CD4-positive, alpha-beta memory T cell (primary cell): ENCODE measurements around the gene GSTT2B. TPM values are rescaled to one million over a fixed set of nuclear protein-coding genes. Genes with fewer than 3 reads are reported as not detected.
"Not testable (repeated sequence)": the region's sequence is repeated elsewhere in the genome, so short reads cannot be mapped to it uniquely, and the experiment has no call there.

ENCODE experiments used
- CTCF ChIA-PET: fragments of 350-600 bp; sonication (Branson Sonifier 250); formaldehyde crosslinking; loops from one replicate; lab custom pipeline; 2021; ENCODE audit warnings: inconsistent platforms; ENCODE audit not compliant: partially characterized antibody; lab: Charles Lee
- POLR2A ChIA-PET: fragments of 350-600 bp; sonication (Branson Sonifier 250); formaldehyde crosslinking; loops from one replicate; lab custom pipeline; 2021; ENCODE audit not compliant: partially characterized antibody; lab: Charles Lee
- DNase-seq, 5 donors: peaks; one replicate each; pipeline versions ENCODE4 v3.0.0 to v3.0.0-alpha.2; 2020 to 2022; ENCODE audit warnings: mixed read lengths in 1 of 5
- H3K27ac ChIP-seq: one replicate; pipeline ENCODE4 v1.7.0; 2013; ENCODE audit warnings: low read depth, low read length
- H3K27me3 ChIP-seq: 2 replicates; pipeline ENCODE4 v1.7.0; 2013; ENCODE audit warnings: mild to moderate bottlenecking, low read length, moderate library complexity; ENCODE audit not compliant: insufficient read depth
- H3K36me3 ChIP-seq: 2 replicates; pipeline ENCODE4 v1.7.0; 2013; ENCODE audit warnings: mild to moderate bottlenecking, low read length, moderate library complexity; ENCODE audit not compliant: insufficient read depth
- H3K4me1 ChIP-seq: 2 replicates; pipeline ENCODE4 v1.7.0; 2013; ENCODE audit warnings: mild to moderate bottlenecking, low read length, moderate library complexity; ENCODE audit not compliant: insufficient read depth
- H3K4me3 ChIP-seq, 2 donors: one replicate each; pipeline ENCODE4 v1.7.0; 2013; ENCODE audit warnings: low read length in 2 of 2, mild to moderate bottlenecking in 1 of 2
- H3K9me3 ChIP-seq, 2 donors: one replicate each; pipeline ENCODE4 v1.7.0; 2013; ENCODE audit warnings: low read length in 2 of 2, control low read depth in 1 of 2; ENCODE audit not compliant: control insufficient read depth in 1 of 2
- H3K27ac Mint-ChIP-seq, 7 donors: one replicate each; pipeline ENCODE4 v1.8.0; 2020 to 2021; ENCODE audit warnings: mixed read lengths in 7 of 7, mild to moderate bottlenecking in 6 of 7, inconsistent platforms in 3 of 7, moderate library complexity in 3 of 7
- H3K27me3 Mint-ChIP-seq, 2 donors: one replicate each; pipeline ENCODE4 v1.8.0; 2020 to 2021; ENCODE audit warnings: mixed read lengths in 2 of 2
- H3K36me3 Mint-ChIP-seq, 2 donors: one replicate each; pipeline ENCODE4 v1.8.0; 2020 to 2021; ENCODE audit warnings: mixed read lengths in 2 of 2, inconsistent platforms in 1 of 2, mild to moderate bottlenecking in 1 of 2
- H3K4me1 Mint-ChIP-seq, 4 donors: one replicate each; pipeline ENCODE4 v1.8.0; 2020 to 2021; ENCODE audit warnings: mixed read lengths in 4 of 4, mild to moderate bottlenecking in 1 of 4
- H3K4me3 Mint-ChIP-seq, 8 donors: one replicate each; pipeline ENCODE4 v1.8.0; 2020 to 2021; ENCODE audit warnings: mixed read lengths in 8 of 8, mild to moderate bottlenecking in 7 of 8, moderate library complexity in 6 of 8, inconsistent platforms in 3 of 8
- H3K9me3 Mint-ChIP-seq, 8 donors: one replicate each; pipeline ENCODE4 v1.8.0; 2020 to 2021; ENCODE audit warnings: mixed read lengths in 8 of 8, mild to moderate bottlenecking in 5 of 8, inconsistent platforms in 3 of 8, moderate library complexity in 1 of 8
- intact Hi-C: fragments of 100-400 bp; cut with micrococcal nuclease; formaldehyde crosslinking; loops from one replicate; pipeline ENCODE4 v1.15.1; 2023
- polyA plus RNA-seq, 2 donors: library from polyadenylated mRNA; unstranded; fragments of 300-500 nt; fragmentation: Illumina TruSeq; gene quantifications; one replicate each; pipeline ENCODE4 v1.2.3, GENCODE V29; 2021
- total RNA-seq, 2 experiments: library from RNA; stranded (reverse); gene quantifications; one replicate each; pipeline ENCODE4 v1.2.3, GENCODE V29; 2021

Gene GSTT2B
- total and polyA plus RNA-seq, 4 experiments from 2014 or later = not detected

DNA sequence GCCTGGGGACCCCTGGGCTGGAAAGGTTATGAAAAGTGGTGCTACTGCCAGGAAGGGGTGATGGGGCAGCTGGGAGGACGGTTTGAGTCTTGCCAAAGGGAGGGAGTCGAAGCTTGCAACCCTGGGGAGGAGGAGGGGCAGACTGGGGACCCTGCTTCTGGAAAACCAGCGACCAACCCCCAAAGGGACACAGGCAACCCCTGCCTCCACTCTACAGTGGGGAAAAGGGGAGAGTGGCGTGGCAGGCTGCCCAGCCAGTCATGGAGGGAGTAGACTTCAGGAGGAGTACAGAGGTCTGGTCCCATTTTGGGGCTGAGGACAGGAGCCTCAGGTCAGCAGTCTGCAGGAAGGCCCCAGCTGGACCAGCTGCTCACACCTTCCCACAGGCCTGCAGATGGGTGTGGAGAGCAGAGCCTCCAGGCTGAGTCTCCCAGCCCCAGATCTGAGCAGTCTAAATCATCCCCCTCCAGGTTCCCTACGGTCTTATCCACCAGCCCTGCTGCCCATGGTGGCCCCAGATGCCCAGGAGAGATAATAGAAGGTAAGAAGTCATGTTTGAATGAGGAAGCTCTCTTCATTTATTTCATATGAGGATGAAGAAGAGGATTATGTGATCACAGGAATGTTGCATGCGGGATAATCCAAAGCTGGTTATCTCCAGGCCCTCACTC lies 10.0 kb upstream of the GSTT2B start:
- Mint-ChIP-seq H3K27ac (peak overlapping the region in 3 of 7 donors; percentile 13 to 35 (median 33)), H3K4me1 (peaks cover 7 to 29% (median 20%) of the 10 kb centered on the region in 4 donors)
- no peak for DNase-seq

DNA sequence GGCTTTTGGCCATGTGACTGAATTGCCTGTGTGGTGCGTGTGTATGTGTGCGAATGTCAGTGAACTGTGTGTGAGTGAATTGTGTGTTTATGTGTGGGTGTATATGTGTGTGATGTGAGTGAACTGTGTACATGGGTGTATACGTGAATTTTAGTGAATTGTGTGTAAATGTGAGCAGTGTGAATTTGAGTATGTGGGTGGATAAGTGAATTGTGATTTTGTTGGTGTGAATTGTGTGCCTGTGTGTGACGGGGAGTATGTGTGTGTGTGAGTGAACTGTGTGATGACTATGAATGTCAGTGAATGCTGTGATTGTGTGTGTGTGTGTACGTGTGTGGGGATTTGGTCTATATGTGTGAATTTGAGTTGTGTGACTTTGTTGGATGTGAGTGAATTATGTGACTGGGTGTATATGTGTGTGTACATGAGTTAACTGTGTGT lies 9.2 kb upstream of the GSTT2B start:
- no peak for DNase-seq
- peak overlapping the region in 4 of 7 donors; percentile 4 to 40 (median 20) for H3K27ac Mint-ChIP-seq
- no peaks in the 10 kb centered on the region for H3K9me3 ChIP-seq
- no peaks in the 10 kb centered on the region for H3K9me3 Mint-ChIP-seq
- H3K4me1 Mint-ChIP-seq = peaks cover 7 to 29% (median 20%) of the 10 kb centered on the region in 4 donors
- peaks cover 16% of the 10 kb centered on the region for H3K4me1 ChIP-seq
- no peak overlapping the region for H3K4me3 ChIP-seq
- H3K27me3 Mint-ChIP-seq = no peaks in the 10 kb centered on the region
- H3K36me3 ChIP-seq = peaks cover 26% of the 10 kb centered on the region
- no peak overlapping the region for H3K27ac ChIP-seq
- no peaks in the 10 kb centered on the region for H3K27me3 ChIP-seq
- peaks cover 18 to 29% of the 10 kb centered on the region in 2 donors for H3K36me3 Mint-ChIP-seq
- POLR2A ChIA-PET = interaction anchor here (1.4 kb wide), 1 partner anchor 57 kb away, joined by 3 read pairs; no protein-coding TSS in a partner anchor
- CTCF ChIA-PET = no interaction called here
- peak overlapping the region in 7 of 8 donors; percentile 0 to 59 (median 4) for H3K4me3 Mint-ChIP-seq
- intact Hi-C loops = loop anchor here (10.0 kb wide), 1 partner anchor 55 kb away; no protein-coding TSS in a partner anchor

More for the DNA sequence above, 10.0 kb upstream of the GSTT2B start:
- no peaks in the 10 kb centered on the region for H3K27me3 ChIP-seq
- peak overlapping the region in 3 of 8 donors; percentile 0 to 43 (median 26) for H3K4me3 Mint-ChIP-seq
- peaks cover 26% of the 10 kb centered on the region for H3K36me3 ChIP-seq
- no peaks in the 10 kb centered on the region for H3K27me3 Mint-ChIP-seq
- peaks cover 18 to 29% of the 10 kb centered on the region in 2 donors for H3K36me3 Mint-ChIP-seq
- no peaks in the 10 kb centered on the region for H3K9me3 ChIP-seq
- intact Hi-C loops = loop anchor here (10.0 kb wide), 1 partner anchor 56 kb away; no protein-coding TSS in a partner anchor
- H3K27ac ChIP-seq = no peak overlapping the region
- ChIA-PET CTCF (interaction anchor here (0.6 kb wide), 1 partner anchor 46 kb away, joined by 4 read pairs; no protein-coding TSS in a partner anchor), POLR2A (interaction anchor here (0.6 to 1.4 kb wide), 3 partner anchors 57 to 493 kb away, joined by 3 read pairs; no protein-coding TSS in a partner anchor)
- peaks cover 16% of the 10 kb centered on the region for H3K4me1 ChIP-seq
- H3K9me3 Mint-ChIP-seq = no peaks in the 10 kb centered on the region
- no peak overlapping the region for H3K4me3 ChIP-seq

DNA sequence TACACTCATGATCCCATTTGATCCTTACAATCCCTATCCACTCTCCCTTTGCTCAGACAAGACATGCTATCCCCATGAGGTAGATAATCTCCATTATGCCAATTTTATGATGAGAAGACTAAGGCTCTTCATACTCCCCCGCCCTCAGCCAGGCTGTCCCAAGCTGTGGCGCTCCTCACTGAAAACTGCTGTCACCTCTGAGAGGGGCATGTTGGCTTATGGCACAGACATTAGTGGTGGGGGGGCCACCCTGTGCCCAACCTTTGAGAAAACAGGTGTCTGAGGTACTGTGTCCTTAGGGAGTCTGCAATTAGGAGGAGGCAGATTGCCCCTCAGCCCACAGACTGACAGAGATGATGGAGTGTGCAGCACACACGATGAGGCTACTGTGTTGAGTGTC lies 8.1 kb upstream of the GSTT2B start:
- H3K36me3 ChIP-seq = peaks cover 26% of the 10 kb centered on the region
- peaks cover 18 to 29% of the 10 kb centered on the region in 2 donors for H3K36me3 Mint-ChIP-seq
- no peak for DNase-seq
- ChIA-PET POLR2A (no interaction called here), CTCF (no interaction called here)
- H3K27ac ChIP-seq = no peak overlapping the region
- H3K4me1 Mint-ChIP-seq = peaks cover 7 to 29% (median 20%) of the 10 kb centered on the region in 4 donors
- no peaks in the 10 kb centered on the region for H3K27me3 Mint-ChIP-seq
- peak overlapping the region in 2 of 8 donors; percentile 39 to 66 for H3K4me3 Mint-ChIP-seq
- no peaks in the 10 kb centered on the region for H3K9me3 Mint-ChIP-seq
- H3K4me1 ChIP-seq = peaks cover 16% of the 10 kb centered on the region
- no peak overlapping the region for H3K4me3 ChIP-seq
- intact Hi-C loops = no loop called here
- H3K9me3 ChIP-seq = no peaks in the 10 kb centered on the region
- H3K27me3 ChIP-seq = no peaks in the 10 kb centered on the region
- peak overlapping the region in 2 of 7 donors; percentile 70 to 78 for H3K27ac Mint-ChIP-seq

DNA sequence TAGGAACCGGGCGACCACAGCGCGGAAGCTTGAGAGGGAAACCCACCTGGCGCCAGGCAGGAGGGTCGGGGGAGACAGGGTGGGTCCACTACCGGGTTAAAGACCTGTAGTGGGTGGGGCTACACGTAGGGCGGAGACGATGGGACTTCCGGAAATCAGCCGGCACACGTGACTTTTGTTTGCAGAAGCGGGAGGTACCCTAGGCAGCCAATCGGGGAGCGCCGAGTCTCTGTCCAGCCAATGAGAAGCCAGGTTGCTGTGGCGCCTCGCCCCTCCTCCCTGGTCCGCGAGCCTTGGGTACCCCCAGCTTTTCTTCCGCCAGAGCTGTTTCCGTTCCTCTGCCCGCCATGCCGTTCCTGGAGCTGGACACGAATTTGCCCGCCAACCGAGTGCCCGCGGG lies 5.6 kb upstream of the GSTT2B start, which contains the start of gene DDTL:
Gene DDTL, plus strand, starts transcription at position 321 of the 400 bp plus-strand sequence. Its CDS starts 27 bp downstream, at position 348.
- H3K27me3 ChIP-seq, H3K4me3 Mint-ChIP-seq, H3K9me3 Mint-ChIP-seq, POLR2A ChIA-PET, DNase-seq, H3K27ac ChIP-seq, H3K27me3 Mint-ChIP-seq, H3K9me3 ChIP-seq, H3K4me3 ChIP-seq, H3K27ac Mint-ChIP-seq, CTCF ChIA-PET, intact Hi-C loops: not testable (repeated sequence)
- peaks cover 14 to 24% of the 10 kb centered on the region in 2 donors for H3K36me3 Mint-ChIP-seq
- peaks cover 7 to 24% (median 18%) of the 10 kb centered on the region in 4 donors for H3K4me1 Mint-ChIP-seq
- Histone ChIP-seq H3K36me3 (peaks cover 22% of the 10 kb centered on the region), H3K4me1 (peaks cover 12% of the 10 kb centered on the region)

DNA sequence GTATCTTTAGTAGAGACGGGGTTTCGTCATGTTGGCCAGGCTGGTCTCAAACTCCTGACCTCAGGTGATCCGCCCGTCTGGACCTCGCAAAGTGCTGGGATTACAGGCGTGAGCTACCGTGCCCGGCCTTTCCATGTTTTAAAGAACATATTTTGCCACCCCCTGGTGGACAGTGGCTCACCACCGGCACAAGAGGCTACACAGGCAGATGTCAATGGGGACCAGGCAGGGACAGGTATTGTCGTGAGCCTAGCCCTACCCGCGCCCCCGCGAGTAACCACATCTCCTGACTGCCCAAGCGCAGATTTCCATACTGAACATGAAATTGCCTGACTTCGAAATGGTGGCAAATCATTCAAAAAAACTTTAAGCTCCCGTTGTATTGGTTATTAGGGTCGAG lies 5.1 kb upstream of the GSTT2B start:
- CTCF ChIA-PET, DNase-seq, intact Hi-C loops, H3K27me3 ChIP-seq, H3K4me3 Mint-ChIP-seq, H3K27ac Mint-ChIP-seq, H3K9me3 ChIP-seq, H3K27ac ChIP-seq, H3K4me3 ChIP-seq, H3K4me1 ChIP-seq, H3K9me3 Mint-ChIP-seq, POLR2A ChIA-PET, H3K27me3 Mint-ChIP-seq: not testable (repeated sequence)
- peaks cover 11 to 20% of the 10 kb centered on the region in 2 donors for H3K36me3 Mint-ChIP-seq
- peaks cover 7 to 19% (median 14%) of the 10 kb centered on the region in 4 donors for H3K4me1 Mint-ChIP-seq
- peaks cover 17% of the 10 kb centered on the region for H3K36me3 ChIP-seq

DNA sequence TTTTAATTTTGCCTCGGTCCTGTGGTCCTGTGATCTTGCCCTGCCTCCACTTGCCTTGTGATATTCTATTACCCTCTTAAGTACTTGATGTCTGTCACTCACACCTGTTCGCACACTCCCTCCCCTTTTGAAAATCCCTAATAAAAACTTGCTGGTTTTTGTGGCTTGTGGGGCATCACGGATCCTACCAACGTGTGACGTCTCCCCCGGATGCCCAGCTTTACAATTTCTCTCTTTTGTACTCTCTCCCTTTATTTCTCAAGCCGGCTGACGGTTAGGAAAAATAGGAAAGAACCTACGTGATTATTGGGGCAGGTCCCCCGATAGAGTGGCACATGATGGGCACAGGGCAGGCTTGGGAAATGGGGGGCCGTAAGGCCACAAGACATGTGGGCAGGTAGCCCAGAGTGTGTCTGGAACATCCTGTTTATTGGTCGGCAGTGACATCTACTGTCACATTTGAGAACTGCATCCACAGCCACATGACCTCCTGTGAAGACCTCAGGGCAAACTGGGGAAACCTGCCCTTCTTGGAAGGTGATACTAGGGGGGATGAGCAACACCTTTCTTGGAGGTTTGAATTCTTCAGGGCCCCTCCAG lies 4.6 kb downstream of the GSTT2B start:
- CTCF ChIA-PET = interaction anchor here (0.6 kb wide), 1 partner anchor 92 kb away, joined by 3 read pairs; no protein-coding TSS in a partner anchor
- H3K9me3 Mint-ChIP-seq, H3K27me3 Mint-ChIP-seq, H3K4me1 ChIP-seq, H3K9me3 ChIP-seq, POLR2A ChIA-PET, H3K27me3 ChIP-seq, H3K4me3 Mint-ChIP-seq, H3K27ac ChIP-seq, H3K36me3 ChIP-seq, H3K36me3 Mint-ChIP-seq, H3K4me1 Mint-ChIP-seq, H3K4me3 ChIP-seq: not testable (repeated sequence)
- DNase-seq = peak; percentile 70 to 77 (median 73)
- H3K27ac Mint-ChIP-seq = peak overlapping the region in 2 of 7 donors; percentile 66 to 72
- intact Hi-C loops = loop anchor here (10.0 kb wide), 3 partner anchors 102 to 332 kb away; partner anchors contain the start of gene SLC2A11

DNA sequence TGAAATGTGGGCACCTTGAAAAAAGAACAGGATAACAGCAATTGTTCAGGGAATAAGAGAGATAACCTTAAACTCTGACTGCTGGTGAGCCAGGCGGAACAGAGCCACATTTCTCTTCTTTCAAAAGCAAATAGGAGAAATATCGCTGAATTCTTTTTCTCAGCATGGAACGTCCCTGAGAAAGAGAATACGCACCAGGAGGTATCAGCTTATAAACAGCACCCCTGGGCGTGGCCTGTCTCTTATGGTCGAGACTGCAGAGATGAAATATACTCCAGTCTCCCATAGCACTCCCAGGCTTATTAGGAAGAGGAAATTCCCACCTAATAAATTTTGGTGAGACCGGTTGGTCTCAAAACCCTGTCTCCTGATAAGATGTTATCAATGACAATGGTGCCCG lies 5.1 kb downstream of the GSTT2B start:
- H3K4me3 Mint-ChIP-seq, H3K9me3 Mint-ChIP-seq, H3K4me1 ChIP-seq, H3K27ac ChIP-seq, POLR2A ChIA-PET, H3K27me3 Mint-ChIP-seq, H3K36me3 ChIP-seq, H3K9me3 ChIP-seq, DNase-seq, H3K4me1 Mint-ChIP-seq, H3K36me3 Mint-ChIP-seq, H3K27ac Mint-ChIP-seq, H3K27me3 ChIP-seq, H3K4me3 ChIP-seq: not testable (repeated sequence)
- CTCF ChIA-PET = interaction anchor here (0.6 kb wide), 1 partner anchor 92 kb away, joined by 3 read pairs; no protein-coding TSS in a partner anchor
- intact Hi-C loops = loop anchor here (10.0 kb wide), 3 partner anchors 101 to 331 kb away; partner anchors contain the start of gene SLC2A11
